NT2/D1 (cell line): Measurements from ENCODE around the gene LAIR2.

Experiments used
- DNase-seq: peaks from one replicate; pipeline ENCODE4 v3.0.0-alpha.2; 2011; ENCODE audit warnings: low read depth, low spot score
- H3K27me3 ChIP-seq: 2 replicates; pipeline ENCODE4 v1.6.0; 2011; ENCODE audit warnings: mild to moderate bottlenecking; ENCODE audit not compliant: insufficient read length, insufficient read depth
- H3K36me3 ChIP-seq: 2 replicates; pipeline ENCODE4 v1.6.1; 2011; ENCODE audit warnings: mild to moderate bottlenecking, low read length, mixed read lengths; ENCODE audit not compliant: insufficient read depth, insufficient read length
- H3K4me1 ChIP-seq: 2 replicates; pipeline ENCODE4 v1.5.1; 2011; ENCODE audit not compliant: insufficient read depth, insufficient read length
- H3K4me3 ChIP-seq: 2 replicates; pipeline ENCODE4 v1.5.1; 2011; ENCODE audit warnings: low read depth; ENCODE audit not compliant: insufficient read length
- H3K9ac ChIP-seq: 2 replicates; pipeline ENCODE4 v1.6.0; 2011; ENCODE audit warnings: low read depth; ENCODE audit not compliant: insufficient read length
- H3K9me3 ChIP-seq: 2 replicates; pipeline ENCODE4 v1.5.1; 2011; ENCODE audit warnings: mild to moderate bottlenecking, low read length; ENCODE audit not compliant: insufficient read depth
- SUZ12 ChIP-seq: IDR thresholded peaks from 2 replicates; pipeline ENCODE4 v1.6.1; 2011; ENCODE audit not compliant: insufficient read length, insufficient read depth; ENCODE audit errors: extremely low read depth
- YY1 ChIP-seq: IDR thresholded peaks from 2 replicates; pipeline ENCODE4 v1.6.1; 2011; ENCODE audit not compliant: insufficient read length, insufficient read depth
- ZNF274 ChIP-seq: IDR thresholded peaks from 2 replicates; pipeline ENCODE4 v1.6.1; 2011; ENCODE audit warnings: mild to moderate bottlenecking, low read depth, low read length

The LAIR2 gene

DNA sequence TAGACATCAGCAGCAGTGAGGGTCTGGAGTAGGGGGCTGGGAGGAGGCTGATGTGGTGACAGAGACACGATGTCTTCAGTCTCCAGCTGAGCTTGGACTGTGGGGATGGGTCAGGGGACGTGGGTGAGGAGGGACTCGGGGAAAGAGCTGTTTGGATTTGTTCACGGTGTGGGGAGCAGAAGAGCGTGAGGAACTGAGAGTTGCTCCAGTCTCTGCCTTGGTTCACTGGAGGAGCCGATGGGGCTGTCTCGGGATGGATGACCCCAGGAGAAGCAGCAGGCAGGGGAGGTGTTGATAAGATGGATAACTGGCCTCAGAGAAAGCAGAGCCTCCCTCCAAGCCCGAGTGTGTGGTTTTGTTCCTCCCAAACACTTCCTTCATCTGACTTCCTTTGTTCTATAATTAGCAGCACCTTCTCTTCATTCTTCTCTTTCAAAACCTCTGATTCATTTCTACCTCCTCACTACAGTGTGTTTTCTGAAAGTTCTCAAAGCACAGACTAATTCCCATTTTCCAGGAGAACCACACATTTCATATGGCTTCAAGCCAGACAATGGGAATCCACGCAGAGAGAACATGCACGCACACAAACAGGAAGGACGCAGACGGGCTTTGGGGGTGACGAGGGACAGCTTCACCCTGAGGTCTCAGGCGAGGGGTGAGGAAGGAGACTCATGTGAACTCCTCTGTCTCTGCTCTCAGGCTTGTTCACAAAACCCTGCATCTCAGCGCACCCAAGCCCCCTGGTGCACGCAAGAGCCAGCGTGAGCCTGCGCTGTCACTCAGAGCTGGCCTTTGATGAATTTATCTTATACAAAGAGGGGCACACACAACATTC lies 18.6 kb downstream of the LAIR2 start:
- TF ChIP-seq YY1 = no peak
- TF ChIP-seq ZNF274 = no peak
- no peak for TF ChIP-seq SUZ12
- DNase-seq = no peak
- Histone ChIP-seq H3K9ac (no peak overlapping the region), H3K36me3 (no peaks in the 10 kb centered on the region), H3K4me3 (no peak overlapping the region), H3K4me1 (no peaks in the 10 kb centered on the region), H3K27me3 (no peaks in the 10 kb centered on the region), H3K9me3 (no peaks in the 10 kb centered on the region)

DNA sequence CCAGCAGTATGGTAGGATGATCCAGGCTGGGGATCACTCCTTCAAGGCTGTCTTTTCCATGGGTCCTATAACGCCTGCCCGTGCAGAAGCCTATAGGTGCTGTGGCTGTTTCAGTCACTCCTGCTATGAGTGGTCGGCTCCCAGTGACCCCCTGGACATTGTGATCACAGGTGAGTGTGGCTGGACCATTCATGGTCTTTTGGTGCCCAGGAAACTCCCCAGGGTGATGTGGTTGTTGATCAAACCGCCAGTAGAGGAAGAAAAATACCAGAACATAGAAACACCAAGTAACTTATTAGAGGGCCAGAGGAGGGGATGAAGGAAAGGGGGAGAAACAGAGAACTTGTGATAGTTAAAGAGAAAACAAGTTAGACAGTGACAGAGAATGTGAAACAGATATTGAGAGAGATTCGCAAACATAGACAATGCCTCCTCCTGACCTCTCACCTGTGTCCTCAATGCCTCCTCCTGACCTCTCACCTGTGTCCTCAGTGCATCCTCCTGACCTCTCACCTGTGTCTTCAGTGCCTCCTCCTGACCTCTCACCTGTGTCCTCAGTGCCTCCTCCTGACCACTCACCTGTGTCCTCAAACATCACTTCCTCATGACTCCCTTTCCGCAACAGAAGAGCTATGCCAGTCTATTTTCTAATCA lies 19.4 kb downstream of the LAIR2 start:
- Histone ChIP-seq H3K4me1 (no peaks in the 10 kb centered on the region), H3K36me3 (no peaks in the 10 kb centered on the region), H3K9ac (no peak overlapping the region), H3K27me3 (no peaks in the 10 kb centered on the region), H3K9me3 (no peaks in the 10 kb centered on the region), H3K4me3 (no peak overlapping the region)
- DNase-seq = no peak
- TF ChIP-seq SUZ12 = no peak
- TF ChIP-seq YY1 = no peak
- no peak for TF ChIP-seq ZNF274

DNA sequence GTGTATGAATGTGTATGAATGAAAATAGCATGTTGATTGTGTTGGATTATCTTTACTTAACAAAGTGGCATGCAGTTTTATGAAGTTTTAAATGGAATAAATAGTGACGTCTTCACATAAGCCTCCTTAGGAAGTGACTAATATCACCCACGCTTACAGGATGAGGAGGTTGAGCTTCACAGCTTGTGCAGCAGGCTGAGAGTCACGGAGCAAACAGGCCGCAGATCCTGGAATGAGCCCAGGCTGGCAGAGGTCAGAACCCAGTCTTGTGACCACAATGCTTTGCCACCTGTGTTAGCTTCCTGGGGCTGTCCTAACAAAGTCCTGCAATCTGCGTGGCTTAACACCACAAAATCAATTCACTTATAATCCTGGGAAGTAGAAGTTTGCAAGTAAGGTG lies 20.8 kb downstream of the LAIR2 start:
- no peak for DNase-seq
- Histone ChIP-seq H3K36me3 (no peaks in the 10 kb centered on the region), H3K4me1 (no peaks in the 10 kb centered on the region), H3K27me3 (no peaks in the 10 kb centered on the region), H3K9ac (no peak overlapping the region), H3K4me3 (no peak overlapping the region), H3K9me3 (no peaks in the 10 kb centered on the region)
- TF ChIP-seq YY1 = no peak
- TF ChIP-seq SUZ12 = no peak
- no peak for TF ChIP-seq ZNF274

DNA sequence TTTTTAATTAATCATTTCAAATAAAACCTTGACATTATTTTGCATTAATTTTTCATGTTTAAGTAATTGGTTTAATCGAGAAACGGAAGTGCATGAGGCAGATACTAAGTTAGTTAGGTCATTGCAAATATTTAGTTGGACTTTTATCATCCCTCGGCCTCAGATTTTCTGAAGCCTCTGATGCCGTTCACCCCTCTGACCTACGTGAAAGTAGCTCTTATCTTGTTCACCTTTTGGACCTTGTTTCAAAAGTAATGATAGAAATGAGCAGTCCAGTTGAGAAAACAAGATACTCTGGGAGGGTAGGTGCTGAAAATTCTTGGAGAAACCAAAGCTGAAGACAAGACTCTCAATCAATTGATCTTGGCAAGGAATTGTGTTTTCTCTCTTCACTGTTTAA lies 23.0 kb downstream of the LAIR2 start:
- Histone ChIP-seq H3K9me3 (no peaks in the 10 kb centered on the region), H3K4me3 (no peak overlapping the region), H3K4me1 (no peaks in the 10 kb centered on the region), H3K9ac (no peak overlapping the region), H3K36me3 (no peaks in the 10 kb centered on the region), H3K27me3 (no peaks in the 10 kb centered on the region)
- TF ChIP-seq YY1 = no peak
- TF ChIP-seq SUZ12 = no peak
- no peak for TF ChIP-seq ZNF274
- DNase-seq = no peak

DNA sequence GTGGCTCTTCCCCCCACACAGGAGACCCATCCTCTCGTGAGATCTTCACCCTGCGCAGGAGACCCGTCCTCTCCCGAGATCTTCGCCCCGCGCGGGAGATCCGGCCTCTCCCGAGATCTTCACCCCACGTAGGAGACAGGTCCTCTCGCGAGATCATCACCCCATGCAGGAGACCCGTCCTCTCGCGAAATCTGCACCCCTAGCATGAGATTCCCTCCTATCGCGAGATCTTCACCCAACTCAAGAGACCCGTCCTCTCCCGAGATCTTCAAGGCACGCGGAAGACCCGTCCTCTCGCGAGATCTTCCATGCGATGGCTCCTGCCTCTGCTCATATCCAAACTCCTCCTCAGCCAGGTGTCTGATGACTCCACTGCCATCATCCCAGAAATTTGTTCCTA lies 24.3 kb downstream of the LAIR2 start:
- Histone ChIP-seq H3K9me3 (no peaks in the 10 kb centered on the region), H3K4me3 (no peak overlapping the region), H3K27me3 (no peaks in the 10 kb centered on the region), H3K4me1 (no peaks in the 10 kb centered on the region), H3K36me3 (no peaks in the 10 kb centered on the region), H3K9ac (no peak overlapping the region)
- DNase-seq = no peak
- TF ChIP-seq SUZ12 (no peak), YY1 (no peak), ZNF274 (no peak)

DNA sequence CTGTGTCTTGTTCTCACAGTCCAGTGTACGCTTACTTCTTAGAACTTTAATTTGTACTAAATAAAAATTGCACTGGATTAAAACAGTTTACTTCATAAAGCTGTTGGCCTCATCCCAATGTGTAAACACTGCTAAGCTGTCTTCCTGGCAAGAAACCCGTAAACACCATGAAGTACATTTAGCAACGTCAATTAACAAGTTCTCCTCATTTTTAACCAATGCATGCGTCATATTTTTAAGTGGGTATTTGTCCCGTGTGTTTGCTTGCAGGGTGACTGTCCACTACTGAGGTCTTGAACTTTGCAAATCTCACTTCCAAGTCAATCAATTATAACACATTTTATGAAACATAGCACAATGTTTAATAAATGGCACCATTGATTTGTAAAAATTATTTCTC lies 28.2 kb downstream of the LAIR2 start:
- TF ChIP-seq ZNF274 (no peak), SUZ12 (no peak), YY1 (no peak)
- Histone ChIP-seq H3K4me3 (no peak overlapping the region), H3K36me3 (no peaks in the 10 kb centered on the region), H3K4me1 (no peaks in the 10 kb centered on the region), H3K9me3 (no peaks in the 10 kb centered on the region), H3K9ac (no peak overlapping the region), H3K27me3 (no peaks in the 10 kb centered on the region)
- DNase-seq = no peak

DNA sequence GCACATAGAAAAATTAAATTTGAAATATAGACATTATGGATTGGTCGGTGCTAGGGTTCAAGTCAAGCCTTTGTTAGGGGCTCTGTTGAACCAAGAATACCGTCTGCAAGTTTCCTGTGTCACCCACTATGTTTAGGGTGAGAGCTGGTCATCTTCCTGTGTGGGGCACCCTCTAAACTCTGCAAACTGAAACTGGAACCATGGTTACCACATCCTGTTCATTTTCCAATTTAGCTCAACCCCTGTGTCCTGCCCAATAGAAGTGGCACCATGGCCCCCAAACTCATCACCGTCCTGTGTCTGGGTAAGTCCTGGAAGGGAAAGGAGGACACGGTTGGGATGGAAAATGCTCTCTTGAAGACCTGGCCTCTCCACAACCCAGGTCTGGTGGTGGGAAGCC lies 29.9 kb downstream of the LAIR2 start:
- DNase-seq = no peak

More for the DNA sequence above, 29.9 kb downstream of the LAIR2 start:
- TF ChIP-seq YY1 = no peak
- no peak for TF ChIP-seq ZNF274
- no peak for TF ChIP-seq SUZ12
- Histone ChIP-seq H3K9me3 (no peaks in the 10 kb centered on the region), H3K4me3 (no peak overlapping the region), H3K9ac (no peak overlapping the region), H3K4me1 (no peaks in the 10 kb centered on the region), H3K36me3 (no peaks in the 10 kb centered on the region), H3K27me3 (no peaks in the 10 kb centered on the region)
